Measurements from ENCODE around the gene MAGEC1.
"Not testable (repeated sequence)": the region's sequence is repeated elsewhere in the genome, so short reads cannot be mapped to it uniquely, and the experiment has no call there.

The MAGEC1 gene

DNA sequence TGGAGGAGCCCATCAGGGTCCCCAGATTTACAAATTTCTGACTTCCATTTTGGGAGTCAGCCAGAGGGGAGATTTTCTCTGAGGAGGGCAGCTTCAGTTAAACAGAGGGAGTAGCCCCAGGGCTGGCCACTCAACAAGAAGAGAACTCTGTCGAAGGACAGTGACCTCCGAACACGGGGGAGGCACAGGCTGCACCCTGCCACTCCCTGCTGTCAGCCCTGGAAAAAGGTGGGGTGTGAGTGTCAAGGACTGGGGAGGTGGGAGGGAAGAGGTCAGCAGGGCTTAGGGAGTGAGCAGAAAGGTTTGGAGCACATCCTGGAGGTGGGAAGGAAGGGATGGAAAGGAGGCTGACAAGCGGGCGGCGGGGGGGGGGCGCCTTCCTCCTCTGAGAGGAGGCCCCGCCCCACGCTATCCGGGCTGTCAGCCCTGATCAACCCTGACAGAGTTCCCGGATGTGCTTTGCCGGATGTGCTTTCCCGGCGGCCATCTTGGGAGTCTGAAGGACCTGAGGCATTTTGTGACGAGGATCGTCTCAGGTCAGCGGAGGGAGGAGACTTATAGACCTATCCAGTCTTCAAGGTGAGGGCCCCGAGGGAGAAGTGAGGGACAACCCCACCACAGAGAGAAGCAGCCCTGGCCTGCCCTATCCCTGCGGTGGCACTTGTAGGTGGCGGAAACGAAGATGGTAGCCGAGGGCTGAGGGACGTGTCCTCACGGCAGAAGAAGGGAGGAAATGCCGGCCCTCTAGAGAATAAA lies at the start of gene MAGEC1:
MAGEC1 (plus strand) TSS at position 495 of the 756 bp plus-strand sequence. CDS start 1,179 bp downstream, outside the sequence.
- DNase-seq, result no peak

- no peak for DNase-seq
Measured at GRCh38 chrX:141857479-141857878, 46.2 kb upstream of the MAGEC1 start.

DNA sequence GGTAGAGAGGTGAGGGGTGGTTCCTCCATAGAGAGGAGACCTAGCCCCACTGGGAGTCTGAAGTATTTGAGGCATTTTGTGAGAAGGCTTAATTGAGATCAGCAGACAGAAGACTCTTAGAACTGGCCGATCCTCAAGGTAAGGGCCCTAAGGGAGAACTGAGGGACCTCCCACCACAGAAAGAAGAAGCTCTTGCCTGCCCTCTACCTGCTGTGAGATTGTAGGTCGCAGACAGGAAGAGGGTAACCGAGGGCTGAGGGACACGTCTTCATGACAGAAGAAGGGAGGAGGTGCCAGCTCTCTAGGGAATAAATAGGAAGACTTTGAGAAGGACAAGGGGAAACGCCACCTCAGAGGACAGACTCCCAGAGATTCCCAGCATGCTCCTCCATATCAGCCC lies 24.1 kb upstream of the MAGEC1 start:
- no peak for DNase-seq

GRCh38 chrX:141888811-141889210 lies 14.9 kb upstream of the MAGEC1 start:
- not testable (repeated sequence) for DNase-seq

DNA sequence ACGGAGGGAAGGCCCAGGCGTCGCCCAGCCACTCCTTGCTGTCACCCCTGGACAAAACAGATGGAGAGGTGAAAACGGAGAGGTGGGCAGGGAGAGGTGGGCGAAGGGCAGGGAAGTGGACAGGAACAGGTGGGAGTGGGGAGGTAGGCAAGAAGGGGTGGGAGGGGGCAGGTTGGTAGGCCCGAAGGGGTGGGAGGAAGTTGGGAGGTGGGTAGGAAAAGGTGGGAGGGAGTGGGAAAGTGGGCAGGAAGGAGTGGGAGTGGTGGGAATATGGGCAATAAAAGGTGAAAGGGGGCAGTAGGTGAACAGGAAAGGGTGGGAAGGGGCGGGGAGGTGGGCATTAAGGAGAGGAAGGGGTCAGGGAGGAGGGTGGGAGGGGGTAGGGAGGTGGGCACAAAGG lies 9.0 kb upstream of the MAGEC1 start:
- DNase-seq, result no peak

DNA sequence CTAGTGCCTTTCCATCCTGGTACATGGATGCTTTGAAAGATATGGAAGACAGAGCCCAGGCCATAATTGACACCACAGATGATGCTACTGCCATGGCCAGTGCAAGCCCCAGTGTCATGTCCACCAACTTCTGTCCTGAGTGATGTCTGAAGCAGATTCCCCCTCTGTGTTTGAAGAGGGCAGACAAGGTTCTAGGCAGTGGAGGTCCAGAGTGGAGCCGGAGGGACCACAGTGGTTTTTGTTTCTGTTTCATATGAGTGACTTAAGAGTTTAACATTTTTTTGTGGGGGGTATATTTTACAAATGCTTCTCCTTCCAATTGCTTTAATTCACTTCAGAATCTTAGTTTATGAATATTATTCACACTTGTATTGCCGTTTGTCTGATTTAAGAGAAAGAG lies 6.0 kb upstream of the MAGEC1 start:
- no peak for DNase-seq

GRCh38 chrX:141902366-141902765 lies 1.3 kb upstream of the MAGEC1 start:
- DNase-seq, result no peak

- no peak for DNase-seq
Measured at GRCh38 chrX:141904262-141904661, 568 bp downstream of the MAGEC1 start.

- DNase-seq, result no peak
Measured at GRCh38 chrX:141917801-141918200, 14.1 kb downstream of the MAGEC1 start.

DNA sequence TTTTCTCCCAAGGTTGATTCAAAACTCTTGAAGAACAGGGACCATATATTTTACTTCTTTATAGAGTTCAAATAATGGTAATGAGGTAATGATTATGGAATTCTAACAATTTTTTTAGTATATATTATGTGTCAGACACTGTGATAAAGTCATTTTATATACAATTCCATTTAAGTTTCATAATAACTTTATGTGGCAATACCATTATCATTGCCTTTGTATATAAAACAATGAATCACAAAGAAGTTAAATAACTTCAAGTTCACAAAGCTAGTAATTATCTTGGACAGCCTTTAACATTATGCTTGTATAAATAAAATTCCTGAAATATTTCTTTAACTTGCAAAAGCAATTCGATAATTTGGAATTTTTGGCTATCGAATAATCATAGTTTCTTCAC lies 20.6 kb downstream of the MAGEC1 start:
- DNase-seq, result no peak

GRCh38 chrX:141928432-141928831 lies 24.7 kb downstream of the MAGEC1 start:
- no peak for DNase-seq

GRCh38 chrX:141934059-141934641 lies 30.5 kb downstream of the MAGEC1 start:
- DNase-seq, result no peak

DNA sequence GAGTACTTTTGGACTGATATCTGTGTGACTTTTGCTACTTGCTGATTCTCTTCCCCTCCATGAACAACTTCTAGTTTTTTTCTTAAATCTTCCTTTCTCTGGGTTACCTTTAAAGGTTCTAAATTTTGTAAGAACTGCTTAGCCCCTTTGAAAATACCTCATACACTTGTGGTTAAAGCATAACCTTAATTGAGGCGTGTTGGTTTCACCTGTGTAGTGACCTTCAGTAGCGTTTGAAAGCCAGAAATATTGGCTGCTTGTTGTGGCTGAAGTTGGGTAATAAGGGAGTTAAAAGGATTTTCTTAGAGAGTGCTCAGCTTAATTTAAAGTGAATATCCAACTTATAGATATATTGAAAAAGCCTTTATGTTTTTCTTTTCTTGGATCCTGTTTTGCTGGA lies 32.0 kb downstream of the MAGEC1 start:
- no peak for DNase-seq

DNA sequence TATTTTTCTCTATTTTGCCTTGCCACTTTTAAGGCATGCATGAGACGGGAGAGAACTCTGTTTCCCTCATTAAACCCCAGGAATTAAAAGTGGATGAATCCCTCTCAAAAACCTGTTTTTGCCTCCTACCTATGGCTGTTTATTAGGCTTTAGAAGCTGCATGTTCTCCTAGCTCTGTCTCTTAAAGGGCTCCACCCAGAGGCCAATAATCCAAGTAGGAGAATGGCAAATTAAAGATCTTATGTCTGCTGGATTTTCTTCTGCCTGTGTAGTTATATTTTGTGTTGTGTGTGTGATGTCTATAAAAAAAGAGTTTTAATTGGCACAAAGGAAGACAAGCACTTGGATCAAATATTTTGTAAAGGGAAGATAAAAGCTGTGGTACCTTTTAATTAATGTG lies 32.4 kb downstream of the MAGEC1 start:
- DNase-seq, result no peak

DNA sequence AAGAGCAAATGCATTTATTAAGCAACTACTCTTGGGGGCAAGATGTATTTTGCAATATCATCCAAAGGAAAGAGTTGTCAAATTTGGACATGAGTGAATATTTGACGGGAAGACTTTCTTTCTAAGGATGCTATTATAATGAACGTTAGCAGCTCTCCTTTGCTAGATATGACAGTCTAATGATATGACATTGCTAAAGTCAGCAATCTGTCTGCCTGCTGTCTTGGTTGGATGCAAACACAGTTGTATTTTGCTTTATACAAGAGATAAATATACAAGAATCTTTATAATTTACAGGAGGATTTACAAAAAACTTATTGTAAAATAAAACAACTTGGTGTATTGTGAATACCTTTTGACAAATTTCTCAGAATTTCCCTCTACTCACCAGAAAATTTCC lies 37.5 kb downstream of the MAGEC1 start:
- DNase-seq, result no peak

- no peak for DNase-seq
Measured at GRCh38 chrX:141945426-141945825, 41.7 kb downstream of the MAGEC1 start.

DNA sequence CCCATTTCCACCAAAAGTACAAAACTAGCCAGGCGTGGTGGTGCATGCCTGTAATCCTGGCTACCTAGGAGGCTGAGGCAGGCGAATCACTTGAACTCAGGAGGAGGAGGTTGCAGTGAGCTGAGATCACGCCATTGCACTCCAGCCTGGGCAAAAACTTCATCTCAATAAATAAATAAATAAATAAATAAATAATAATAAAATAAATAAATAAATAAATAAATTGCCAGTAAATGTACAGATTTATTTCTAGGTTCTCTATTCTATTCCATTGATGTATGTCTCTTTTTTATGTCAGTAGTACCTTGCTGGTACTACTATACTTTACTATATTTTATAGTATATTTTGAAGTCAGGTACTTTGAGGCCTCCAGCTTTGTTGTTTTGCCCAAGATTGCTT lies 43.7 kb downstream of the MAGEC1 start:
- no peak for DNase-seq

DNA sequence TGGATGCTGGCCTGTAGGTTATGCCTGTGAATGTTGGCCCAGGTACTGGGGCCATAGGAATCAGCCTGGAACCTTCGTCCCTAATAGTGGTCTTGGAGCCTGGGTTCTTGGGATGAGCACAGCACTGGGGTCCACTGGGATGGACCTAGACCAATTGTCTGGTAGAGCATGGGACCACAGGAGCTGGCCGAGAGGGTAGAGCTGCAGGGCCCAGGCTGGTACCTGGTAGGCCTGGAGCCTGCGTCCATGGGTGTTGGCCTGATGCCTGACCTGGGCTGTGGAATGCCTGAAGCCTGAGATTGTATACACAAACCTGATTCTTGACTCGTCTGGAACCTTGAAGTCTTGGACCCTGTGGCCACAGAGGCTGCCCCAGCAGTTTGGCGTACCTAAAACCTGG lies 48.9 kb downstream of the MAGEC1 start:
- no peak for DNase-seq

- no peak for DNase-seq
Measured at GRCh38 chrX:141958675-141959074, 55.0 kb downstream of the MAGEC1 start.
